Aorta (tissue), 5 donors: Measurements from ENCODE around the gene MAF. TPM values are rescaled to one million over a fixed set of nuclear protein-coding genes. Genes with fewer than 3 reads are reported as not detected.

Source experiments
- ATAC-seq: fragments of 200-7000 bp; cut with Tn5 transposase; one replicate; pipeline ENCODE4 v1.9.1; 2022; ENCODE audit warnings: moderate library complexity; ENCODE audit not compliant: low FRiP score
- DNase-seq, 2 donors: peaks; one replicate each; pipeline ENCODE4 v3.0.0-alpha.2; 2020
- H3K27ac ChIP-seq, 2 donors: one replicate each; pipeline ENCODE4 v1.5.1; 2013; ENCODE audit warnings: low read length in 2 of 2, mild to moderate bottlenecking in 2 of 2, moderate library complexity in 2 of 2, control low read depth in 1 of 2, inconsistent platforms in 1 of 2, low read depth in 1 of 2
- H3K27me3 ChIP-seq, 2 donors: one replicate each; pipeline ENCODE4 v1.6.1; 2013; ENCODE audit warnings: control low read depth in 1 of 2, low read length in 1 of 2, mild to moderate bottlenecking in 1 of 2, moderate library complexity in 1 of 2; ENCODE audit not compliant: insufficient read depth in 2 of 2, control insufficient read depth in 1 of 2
- H3K36me3 ChIP-seq, 2 donors: one replicate each; pipeline ENCODE4 v1.6.1; 2013; ENCODE audit warnings: control low read depth in 1 of 2, low read length in 1 of 2, mild to moderate bottlenecking in 1 of 2; ENCODE audit not compliant: insufficient read depth in 2 of 2, control insufficient read depth in 1 of 2
- H3K4me1 ChIP-seq, 2 donors: one replicate each; pipeline ENCODE4 v1.6.1; 2013; ENCODE audit warnings: low read length in 2 of 2, control low read depth in 1 of 2, mild to moderate bottlenecking in 1 of 2, moderate library complexity in 1 of 2; ENCODE audit not compliant: insufficient read depth in 2 of 2, control insufficient read depth in 1 of 2
- H3K4me3 ChIP-seq, 2 donors: one replicate each; pipeline ENCODE4 v1.5.1; 2013; ENCODE audit warnings: low read length in 2 of 2, control low read depth in 1 of 2, mild to moderate bottlenecking in 1 of 2
- H3K9me3 ChIP-seq: one replicate; pipeline ENCODE4 v1.6.1; 2013; ENCODE audit warnings: mild to moderate bottlenecking, low read length; ENCODE audit not compliant: control insufficient read depth
- WGBS, 2 donors: extraction: QIAGEN DNeasy Blood & Tissue Kit; methylation state at CpG; one replicate each; pipeline ENCODE4 v1.1.7; 2013; 5-methylcytosine and 5-hydroxymethylcytosine counted together
- intact Hi-C, 2 donors: fragments of 100-400 bp; cut with DNase I; formaldehyde crosslinking; loops; one replicate each; pipeline versions ENCODE4 v1.14.2 to v1.15.0; 2022
- long read RNA-seq, 2 donors: library from polyadenylated mRNA; unstranded; transcript quantifications; one replicate each; pipeline ENCODE4 v2.0.0, GENCODE V29; 2020 to 2021
- polyA plus RNA-seq, 2 donors: library from polyadenylated mRNA; stranded (reverse); fragments of 200-250 nt; gene quantifications; one replicate each; pipeline ENCODE4 v1.2.3, GENCODE V29; 2013
- total RNA-seq, 2 donors: library from RNA; stranded (reverse); fragmentation: NEBNext Ultra II Directional; extraction: Animal tissue kit (Norgen Biotek cat#: 25700); gene quantifications; one replicate each; pipeline ENCODE4 v1.2.1, GENCODE V29; 2021
- donor health status: healthy with polysubstance abuse.
- donor health status: Bipolar disorder and iron deficiency.
- donor health status: DM: no; HTN: no; CAD: no.
- donor health status: DM: no; HTN: no; CAD: no.
- donor health status: DM: yes; HTN: yes; CAD: no.

MAF gene
- 100 to 1,000 TPM in 1 of 2 donors, 10 to 100 TPM in 1; 62.8 to 109 TPM for total RNA-seq
- 10 to 100 TPM; 12.6 to 18.2 TPM for polyA plus RNA-seq
- long read RNA-seq, donor 1, full-length matches to known transcripts, result 25 of 27 reads
- long read RNA-seq, donor 1, partial matches to known transcripts, result 0 of 27 reads
- long read RNA-seq, donor 1, other reads (novel, unspliced or antisense), result 2 of 27 reads
- long read RNA-seq, donor 2, full-length matches to known transcripts, result 39 of 40 reads
- long read RNA-seq, donor 2, partial matches to known transcripts, result 0 of 40 reads
- long read RNA-seq, donor 2, other reads (novel, unspliced or antisense), result 1 of 40 reads

- Histone ChIP-seq H3K36me3 (no peaks in the 10 kb centered on the region), H3K9me3 (no peaks in the 10 kb centered on the region), H3K27me3 (no peaks in the 10 kb centered on the region), H3K4me3 (peak within 1 kb of the TSS; percentile 85 to 89), H3K27ac (peak within 1 kb of the TSS; percentile 58 to 65), H3K4me1 (no peaks in the 10 kb centered on the region)
- ATAC-seq, result peak; percentile 88
- DNase-seq, result peak; percentile 94 to 96
- intact Hi-C loops, result loop anchor here (2.0 to 10.0 kb wide), 6 partner anchors 114 to 1096 kb away; no protein-coding TSS in a partner anchor
- WGBS, 2 donors, result 0 to 1% methylated on average over 22 to 25 of the region's 25 CpGs
Measured at GRCh38 chr16:79600638-79601091, at the start of gene MAF. Gene MAF (minus strand): TSS chr16:79600737. CDS start chr16:79599902, 835 bp downstream.

DNA sequence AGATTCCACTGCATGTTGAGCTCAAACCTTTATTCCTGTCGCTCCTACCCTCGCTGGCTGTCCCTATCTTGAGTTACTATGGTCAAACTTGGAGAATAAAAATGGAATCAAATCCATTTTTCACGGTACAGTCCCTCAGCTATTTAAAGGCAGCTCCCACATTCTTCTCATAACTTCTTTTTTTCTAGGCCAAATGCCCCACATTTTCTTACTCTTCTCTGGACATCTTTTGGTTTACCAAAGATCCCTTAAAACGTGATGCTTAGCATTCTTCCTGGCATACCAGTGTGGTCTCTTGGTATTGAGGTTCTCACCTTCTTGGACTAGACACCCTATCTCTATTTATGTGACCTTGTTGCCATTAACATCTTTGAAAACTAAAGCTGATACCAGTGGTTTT is 48.3 kb upstream of the MAF start:
- Histone ChIP-seq H3K4me3 (no peak overlapping the region), H3K4me1 (no peaks in the 10 kb centered on the region), H3K9me3 (no peaks in the 10 kb centered on the region), H3K27ac (no peak overlapping the region), H3K27me3 (no peaks in the 10 kb centered on the region), H3K36me3 (no peaks in the 10 kb centered on the region)
- DNase-seq, result no peak
- no peak for ATAC-seq
- intact Hi-C loops, result no loop called here
- WGBS, 2 donors, result 70 to 73% methylated on average over 4 of the region's 4 CpGs

DNA sequence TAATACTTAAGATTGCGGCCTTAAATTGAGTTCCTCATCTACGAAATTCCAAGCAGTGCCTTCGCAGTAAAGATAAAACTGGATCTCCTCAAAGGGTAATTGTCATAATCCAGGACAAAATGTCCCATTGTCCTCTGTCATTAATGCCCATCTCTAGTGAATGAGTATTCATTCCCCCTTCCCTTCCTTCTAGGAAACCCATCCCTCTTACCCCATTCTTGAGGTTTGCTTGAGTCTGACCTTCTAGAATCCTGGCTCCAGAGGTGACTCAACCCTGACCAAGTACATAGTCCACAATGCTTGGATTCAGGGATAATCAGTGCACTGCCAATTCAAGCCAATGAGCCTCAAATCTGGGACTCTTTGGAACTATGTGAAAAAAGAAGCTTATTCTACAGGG is 47.0 kb upstream of the MAF start:
- WGBS, 2 donors, result 96 to 99% methylated on average over 3 of the region's 3 CpGs
- H3K27me3 ChIP-seq, result no peaks in the 10 kb centered on the region
- ATAC-seq (no peak), DNase-seq (no peak)
- no peaks in the 10 kb centered on the region for H3K4me1 ChIP-seq
- H3K27ac ChIP-seq, result no peak overlapping the region
- no peaks in the 10 kb centered on the region for H3K9me3 ChIP-seq
- intact Hi-C loops, result no loop called here
- no peaks in the 10 kb centered on the region for H3K36me3 ChIP-seq
- no peak overlapping the region for H3K4me3 ChIP-seq

DNA sequence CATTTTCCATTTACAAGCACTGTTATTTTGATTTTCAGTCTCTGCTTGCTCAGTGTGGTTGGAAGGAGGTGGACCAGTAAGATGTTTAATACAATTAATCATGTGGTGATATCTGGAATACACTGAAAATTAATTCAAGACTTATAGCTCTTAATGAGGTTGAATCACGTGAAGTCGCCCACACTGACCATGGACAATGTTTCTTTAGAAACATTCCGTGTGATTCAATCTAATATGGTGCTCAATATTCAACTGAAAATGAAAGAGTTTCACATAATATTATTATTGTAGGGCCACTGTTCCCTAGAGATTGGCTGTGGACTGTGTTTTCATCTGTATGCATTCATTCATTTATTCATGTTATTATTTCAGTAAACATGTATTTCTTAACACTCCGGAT is 45.2 kb upstream of the MAF start:
- Histone ChIP-seq H3K27me3 (no peaks in the 10 kb centered on the region), H3K36me3 (no peaks in the 10 kb centered on the region), H3K9me3 (no peaks in the 10 kb centered on the region), H3K27ac (no peak overlapping the region), H3K4me3 (no peak overlapping the region), H3K4me1 (no peaks in the 10 kb centered on the region)
- DNase-seq, result no peak
- WGBS, 2 donors, result 91 to 95% methylated on average over 4 of the region's 4 CpGs
- intact Hi-C loops, result no loop called here
- ATAC-seq, result no peak

GRCh38 chr16:79644971-79645667 is 44.6 kb upstream of the MAF start:
- Histone ChIP-seq H3K27ac (no peak overlapping the region), H3K9me3 (no peaks in the 10 kb centered on the region), H3K27me3 (no peaks in the 10 kb centered on the region), H3K4me3 (no peak overlapping the region), H3K36me3 (no peaks in the 10 kb centered on the region), H3K4me1 (no peaks in the 10 kb centered on the region)
- intact Hi-C loops, result no loop called here
- ATAC-seq (no peak), DNase-seq (no peak)
- 95% methylated on average over 6 of the region's 6 CpGs for WGBS, 2 donors

GRCh38 chr16:79642652-79643051 is 42.1 kb upstream of the MAF start:
- 64 to 92% methylated on average over 4 of the region's 4 CpGs for WGBS, 2 donors
- Histone ChIP-seq H3K36me3 (no peaks in the 10 kb centered on the region), H3K9me3 (no peaks in the 10 kb centered on the region), H3K27me3 (no peaks in the 10 kb centered on the region), H3K4me1 (no peaks in the 10 kb centered on the region), H3K27ac (no peak overlapping the region), H3K4me3 (no peak overlapping the region)
- DNase-seq, result no peak
- intact Hi-C loops, result no loop called here
- no peak for ATAC-seq

- Histone ChIP-seq H3K27ac (no peak overlapping the region), H3K36me3 (no peaks in the 10 kb centered on the region), H3K4me3 (no peak overlapping the region), H3K4me1 (no peaks in the 10 kb centered on the region), H3K9me3 (no peaks in the 10 kb centered on the region), H3K27me3 (no peaks in the 10 kb centered on the region)
- peak; percentile 28 for ATAC-seq
- 32 to 36% methylated on average over 16 of the region's 16 CpGs for WGBS, 2 donors
- intact Hi-C loops, result no loop called here
- DNase-seq, result no peak
Measured at GRCh38 chr16:79640513-79641360, 40.2 kb upstream of the MAF start.

GRCh38 chr16:79639576-79640311 is 39.2 kb upstream of the MAF start:
- Histone ChIP-seq H3K9me3 (peaks cover under 1% of the 10 kb centered on the region), H3K27ac (no peak overlapping the region), H3K4me3 (no peak overlapping the region), H3K4me1 (no peaks in the 10 kb centered on the region), H3K36me3 (no peaks in the 10 kb centered on the region), H3K27me3 (no peaks in the 10 kb centered on the region)
- WGBS, 2 donors, result 93 to 96% methylated on average over 13 of the region's 13 CpGs
- ATAC-seq, result no peak
- DNase-seq, result no peak
- intact Hi-C loops, result no loop called here
